Ovary (tissue), 10 donors: ENCODE data around the gene VWA7. TPM values are rescaled to one million over a fixed set of nuclear protein-coding genes. Genes with fewer than 3 reads are reported as not detected.
A peak's percentile ranks its signal among the peaks of the same experiment; 100 is the strongest.
"Not testable (repeated sequence)": the region's sequence is repeated elsewhere in the genome, so short reads cannot be mapped to it uniquely, and the experiment has no call there.

Experiments
- DNase-seq, 5 donors: peaks; one replicate each; pipeline ENCODE4 v3.0.0-alpha.2; 2019 to 2020
- H3K27ac ChIP-seq, 2 donors: fragments of 200-600 bp; one replicate each; pipeline versions ENCODE4 v1.5.1 to v1.8.0; 2019 to 2022
- H3K27me3 ChIP-seq: fragments of 200-600 bp; one replicate; pipeline ENCODE4 v1.8.0; 2022
- H3K36me3 ChIP-seq: fragments of 200-600 bp; sonication (generic); one replicate; pipeline ENCODE4 v1.5.1; 2019
- H3K4me1 ChIP-seq: one replicate; pipeline ENCODE4 v1.8.1; 2013; ENCODE audit warnings: mild to moderate bottlenecking, moderate library complexity; ENCODE audit not compliant: insufficient read depth
- H3K4me3 ChIP-seq: fragments of 200-600 bp; sonication (generic); one replicate; pipeline ENCODE4 v1.5.1; 2017
- H3K9me3 ChIP-seq, 2 donors: fragments of 200-600 bp in 1 of 2; sonication (generic) in 1 of 2; one replicate each; pipeline versions ENCODE4 v1.5.1 to v1.8.1; 2013 to 2019; ENCODE audit warnings: mild to moderate bottlenecking in 1 of 2, moderate library complexity in 1 of 2
- EP300 ChIP-seq: sonication (generic); formaldehyde crosslinking; IDR thresholded peaks from one replicate; pipeline ENCODE4 v1.6.1; 2017; ENCODE audit warnings: antibody characterized with exemption
- POLR2A ChIP-seq: fragments of 450-650 bp; IDR thresholded peaks from one replicate; pipeline ENCODE4 v1.6.1; 2017; ENCODE audit warnings: antibody characterized with exemption, mild to moderate bottlenecking, moderate library complexity
- WGBS, 3 donors: extraction: QIAGEN DNeasy Blood & Tissue Kit in 1 of 3; methylation state at CpG; one replicate each; pipeline versions ENCODE4 v1.1.5 to v1.1.7; 2013 to 2017; 5-methylcytosine and 5-hydroxymethylcytosine counted together
- intact Hi-C, 4 donors: fragments of 100-400 bp; cut with DNase I; formaldehyde crosslinking; loops; one replicate each; pipeline versions ENCODE4 v1.11.0 to v1.15.1; 2022 to 2023
- long read RNA-seq, 3 donors: library from polyadenylated mRNA in 2 of 3; unstranded in 2 of 3; transcript quantifications; one replicate each; pipeline ENCODE4 v2.0.0 and lab custom pipeline, GENCODE V29; 2021 to 2026
- polyA plus RNA-seq, 2 donors: library from polyadenylated mRNA; stranded (reverse); fragments of 200-250 nt in 1 of 2; fragments of 350-450 nt in 1 of 2; fragmentation: Illumina TruSeq in 1 of 2; extraction: RNeasy Lipid Tissue Mini Kit (QIAGEN cat#74804) in 1 of 2; gene quantifications; one replicate each; pipeline ENCODE4 v1.2.3, GENCODE V29; 2013 to 2014
- total RNA-seq, 7 donors: library from RNA; depleted of rRNA in 2 of 7; stranded (reverse); fragments of >200 nt in 2 of 7; fragmentation: NEBNext Ultra II Directional in 3 of 7; extraction: Animal tissue kit (Norgen Biotek cat#: 25700) in 3 of 7; gene quantifications; one replicate each; pipeline versions ENCODE4 v1.1.0 to v1.2.4, GENCODE V29; 2016 to 2023
- TF ChIP-seq, protein P1 (sequence below), 3 donors: fragments of 450-650 bp in 2 of 3; fragments of 200-600 bp in 1 of 3; IDR thresholded peaks; one replicate each; pipeline versions ENCODE4 v1.5.1 to v1.8.0; 2016 to 2022; ENCODE audit warnings: antibody characterized with exemption in 3 of 3, mild to moderate bottlenecking in 1 of 3
- donor health status: DM: no; HTN: no; CAD: no; lungs with moderate emphysema.
- donor health status: DM: no; HTN: no; CAD: no.
- donor health status: Bipolar disorder and iron deficiency.
- donor health status: DM: yes; HTN: yes; CAD: no.
- donor health status: DM: no; HTN: no; CAD: no.
- donor health status: DM: yes; HTN: yes; CAD: no.

Gene VWA7
- total RNA-seq (10 to 100 TPM in 1 of 7 donors, 1 to 10 TPM in 5, under 1 TPM in 1; 0.48 to 25.2 (median 1.7) TPM), polyA plus RNA-seq (under 1 TPM; 0.18 to 0.62 TPM)
- long read RNA-seq, donor 1, partial matches to known transcripts, result 0 of 2 reads
- long read RNA-seq, donor 1, other reads (novel, unspliced or antisense), result 2 of 2 reads
- long read RNA-seq, donor 2, result 0 reads
- long read RNA-seq, donor 3, result 0 reads

DNA sequence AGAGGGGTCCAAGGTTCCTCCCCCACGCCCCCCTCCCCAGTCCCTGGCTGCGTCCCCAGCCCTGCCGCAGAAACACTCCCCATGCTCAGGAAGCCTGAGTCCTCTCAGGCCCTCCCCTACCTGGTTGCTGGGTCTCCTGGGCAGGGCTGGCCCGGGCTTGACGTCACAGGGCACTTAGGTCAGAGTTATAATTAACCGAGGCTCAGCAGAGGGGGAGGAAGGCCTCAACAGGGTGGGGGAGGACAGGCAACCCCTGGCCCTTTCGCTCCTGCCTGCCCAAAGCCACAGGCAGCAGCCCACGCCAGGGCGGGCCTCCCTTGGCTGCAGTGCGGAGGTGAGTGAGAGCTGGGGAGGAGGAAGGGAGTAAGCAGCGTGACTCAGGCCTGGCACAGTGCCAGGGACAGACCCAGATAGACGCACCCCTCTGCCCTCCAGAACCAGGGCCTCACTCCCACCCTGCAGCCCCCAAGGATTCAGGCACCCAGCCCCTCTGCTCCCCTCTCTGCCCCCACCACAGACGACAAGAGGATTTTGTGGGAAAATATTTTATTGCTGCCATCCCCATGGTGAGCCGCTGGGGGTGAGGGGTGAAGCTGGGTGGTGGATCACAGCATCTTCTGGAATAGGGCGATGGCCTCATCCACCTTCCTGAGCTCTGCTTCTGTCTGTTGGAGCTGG, at the start of gene VWA7:
TSS of gene VWA7 (minus strand) at position 340 of the 678 bp plus-strand sequence. CDS start 549 bp downstream, outside the sequence.
- H3K36me3 ChIP-seq, result no peaks in the 10 kb centered on the region
- DNase-seq, result peak; percentile 75 to 87 (median 84)
- H3K4me3 ChIP-seq, result no peak within 1 kb of the TSS
- H3K27ac ChIP-seq, result peak within 1 kb of the TSS; percentile 22 to 33
- intact Hi-C loops, result no loop called here
- TF ChIP-seq EP300 (no peak), POLR2A (no peak)
- TF ChIP-seq, protein P1, sequence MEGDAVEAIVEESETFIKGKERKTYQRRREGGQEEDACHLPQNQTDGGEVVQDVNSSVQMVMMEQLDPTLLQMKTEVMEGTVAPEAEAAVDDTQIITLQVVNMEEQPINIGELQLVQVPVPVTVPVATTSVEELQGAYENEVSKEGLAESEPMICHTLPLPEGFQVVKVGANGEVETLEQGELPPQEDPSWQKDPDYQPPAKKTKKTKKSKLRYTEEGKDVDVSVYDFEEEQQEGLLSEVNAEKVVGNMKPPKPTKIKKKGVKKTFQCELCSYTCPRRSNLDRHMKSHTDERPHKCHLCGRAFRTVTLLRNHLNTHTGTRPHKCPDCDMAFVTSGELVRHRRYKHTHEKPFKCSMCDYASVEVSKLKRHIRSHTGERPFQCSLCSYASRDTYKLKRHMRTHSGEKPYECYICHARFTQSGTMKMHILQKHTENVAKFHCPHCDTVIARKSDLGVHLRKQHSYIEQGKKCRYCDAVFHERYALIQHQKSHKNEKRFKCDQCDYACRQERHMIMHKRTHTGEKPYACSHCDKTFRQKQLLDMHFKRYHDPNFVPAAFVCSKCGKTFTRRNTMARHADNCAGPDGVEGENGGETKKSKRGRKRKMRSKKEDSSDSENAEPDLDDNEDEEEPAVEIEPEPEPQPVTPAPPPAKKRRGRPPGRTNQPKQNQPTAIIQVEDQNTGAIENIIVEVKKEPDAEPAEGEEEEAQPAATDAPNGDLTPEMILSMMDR (IDR thresholded peaks at IDR 0.05), result no peak
- no peaks in the 10 kb centered on the region for H3K27me3 ChIP-seq
- H3K9me3 ChIP-seq, result no peaks in the 10 kb centered on the region
- 8 to 12% (median 9%) methylated on average over 15 of the region's 15 CpGs for WGBS, 3 donors
- H3K4me1 ChIP-seq, result peaks cover 11% of the 10 kb centered on the region

GRCh38 chr6:31826793-31827285, 49.7 kb upstream of the VWA7 start:
- Histone ChIP-seq H3K36me3 (no peaks in the 10 kb centered on the region), H3K27me3 (no peaks in the 10 kb centered on the region), H3K27ac (peak overlapping the region; percentile 91 to 96), H3K9me3 (no peaks in the 10 kb centered on the region), H3K4me1 (peaks cover 10% of the 10 kb centered on the region), H3K4me3 (peak overlapping the region; percentile 28)
- intact Hi-C loops, result loop anchor here in 1 of 4 donors (5.0 kb wide), 1 partner anchor 100 kb away; the partner anchor contains the start of gene DDAH2
- WGBS, 3 donors, result 0 to 1% (median 1%) methylated on average over 13 of the region's 13 CpGs
- TF ChIP-seq EP300 (no peak), POLR2A (peak; percentile 72)
- TF ChIP-seq, protein P1 (IDR thresholded peaks at IDR 0.05), result no peak
- peak; percentile 84 to 91 (median 89) for DNase-seq

- intact Hi-C loops, result loop anchor here in 1 of 4 donors (5.0 kb wide), 1 partner anchor 98 kb away; the partner anchor contains the start of gene DDAH2
- DNase-seq, result no peak
- Histone ChIP-seq H3K36me3 (no peaks in the 10 kb centered on the region), H3K27me3 (no peaks in the 10 kb centered on the region), H3K27ac (peak overlapping the region; percentile 91 to 96), H3K9me3 (no peaks in the 10 kb centered on the region), H3K4me1 (peaks cover 3% of the 10 kb centered on the region), H3K4me3 (no peak overlapping the region)
- 49 to 60% (median 52%) methylated on average over 4 of the region's 4 CpGs for WGBS, 3 donors
- TF ChIP-seq EP300, result no peak
- TF ChIP-seq, protein P1 (IDR thresholded peaks at IDR 0.05), result no peak
- no peak for TF ChIP-seq POLR2A
Measured at GRCh38 chr6:31825553-31825952, 48.4 kb upstream of the VWA7 start.

DNA sequence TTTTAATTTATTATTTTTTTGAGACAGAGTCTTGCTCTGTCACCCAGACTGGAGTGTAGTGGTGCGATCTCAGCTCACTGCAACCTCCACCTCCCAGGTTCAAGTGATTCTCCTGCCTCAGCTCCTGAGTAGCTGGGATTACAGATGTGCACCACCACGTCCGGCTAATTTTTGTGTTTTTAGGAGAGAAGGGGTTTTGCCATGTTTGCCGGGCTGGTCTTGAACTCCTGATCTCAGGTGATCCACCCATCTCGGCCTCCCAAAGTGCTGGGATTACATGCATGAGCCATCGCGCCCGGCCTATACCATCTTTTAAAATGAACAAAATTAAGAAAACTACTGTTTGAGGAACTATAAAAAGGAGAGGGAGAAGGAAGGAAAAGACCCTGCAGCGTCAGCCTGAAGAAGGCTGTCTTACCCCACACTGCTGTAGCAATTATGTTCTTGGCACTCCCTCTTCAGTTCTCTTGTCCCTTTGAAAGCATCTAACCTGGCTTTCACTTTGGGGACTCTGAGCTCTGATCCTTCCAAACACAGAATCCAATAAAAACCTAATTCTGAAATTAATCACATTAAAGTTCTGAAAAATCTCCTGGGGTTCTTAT, 46.6 kb upstream of the VWA7 start:
- H3K9me3 ChIP-seq, intact Hi-C loops, H3K4me1 ChIP-seq, H3K4me3 ChIP-seq, H3K36me3 ChIP-seq, H3K27me3 ChIP-seq: not testable (repeated sequence)
- peak in 1 of 5 donors; percentile 14 for DNase-seq
- H3K27ac ChIP-seq, result peak overlapping the region; percentile 18 to 98
- WGBS, 3 donors, result 91 to 93% (median 93%) methylated on average over 9 of the region's 9 CpGs
